ENCODE measurements around the gene MITD1. TPM values are rescaled to one million over a fixed set of nuclear protein-coding genes. Genes with fewer than 3 reads are reported as not detected.

MITD1 gene
- total and polyA plus RNA-seq, 2 of the 8 experiments (the other 6 are each of a cell fraction or from before 2014, with no cell fraction given): 15.2 to 31.7 TPM

DNA sequence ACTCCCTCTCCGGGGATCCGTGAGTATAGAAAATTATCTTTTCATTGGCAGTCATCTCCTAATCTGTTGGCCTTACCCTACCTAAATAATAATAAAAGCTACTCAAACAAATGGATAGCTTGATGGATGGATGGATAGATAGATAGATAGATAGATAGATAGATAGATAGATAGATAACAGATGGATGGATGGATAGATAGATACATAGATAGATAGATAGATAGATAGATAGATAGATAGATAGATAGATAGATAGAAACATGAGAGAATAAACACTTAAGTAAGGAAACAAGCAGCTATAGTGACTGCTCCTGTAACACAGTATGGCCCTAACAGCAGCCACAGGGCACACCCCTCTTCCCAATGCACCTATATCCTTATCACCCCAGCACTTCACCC lies 35.2 kb upstream of the MITD1 start:
- H3K23ac ChIP-seq (ENCODE audit: insufficient read length): no peak overlapping the region
- no peaks in the 10 kb centered on the region for H4K20me1 ChIP-seq (replicated peaks in 1 of 2; ENCODE audit: control insufficient read depth in 1 of 2, insufficient read depth in 2 of 2, low read length in 2 of 2)
- FAIRE-seq (no peak), DNase-seq (ENCODE audit: low read depth in 1 of 2, low spot score in 2 of 2) (no peak)
- H3K4me1 ChIP-seq (replicated peaks in 1 of 4; ENCODE audit: control insufficient read depth in 3 of 4, insufficient read depth in 4 of 4, low read length in 3 of 4): no peaks in the 10 kb centered on the region
- no peak overlapping the region for H3K14ac ChIP-seq (ENCODE audit: insufficient read length)
- no peak overlapping the region for H2BK120ac ChIP-seq (replicated peaks; ENCODE audit: low read depth, low read length)
- no peak overlapping the region for H3K27ac ChIP-seq (ENCODE audit: low read depth, low read length)
- H3K79me1 ChIP-seq (ENCODE audit: low read depth, low read length): no peaks in the 10 kb centered on the region
- CTCF ChIA-PET (ENCODE audit: partially characterized antibody): no interaction called here
- no peaks in the 10 kb centered on the region for H3K9me3 ChIP-seq (ENCODE audit: insufficient read depth in 2 of 2, low read depth in 1 of 2, low read length in 1 of 2)
- no peaks in the 10 kb centered on the region for H3K27me3 ChIP-seq (replicated peaks in 1 of 4; ENCODE audit: control insufficient read depth in 3 of 4, extremely low read depth in 1 of 4, insufficient read depth in 3 of 4, low read length in 3 of 4)
- no peak overlapping the region for H3K18ac ChIP-seq (ENCODE audit: extremely low read depth, low read length)
- no peaks in the 10 kb centered on the region for H3K36me3 ChIP-seq (ENCODE audit: control insufficient read depth in 2 of 4, insufficient read depth in 4 of 4, low read length in 3 of 4)
- peaks cover 2% of the 10 kb centered on the region; the same call in 1 of the 2 replicates for H3K23me2 ChIP-seq (ENCODE audit: low read depth, low read length)
- H2BK20ac ChIP-seq (ENCODE audit: low read length): no peak overlapping the region
- no peak overlapping the region for H3K4me3 ChIP-seq (ENCODE audit: extremely low read depth in 1 of 4, insufficient read depth in 2 of 4, low read depth in 3 of 4, low read length in 4 of 4)
- no peak overlapping the region for H4K5ac ChIP-seq (ENCODE audit: insufficient read length, low read depth, low read length)
- POLR2A ChIA-PET (ENCODE audit: partially characterized antibody): interaction anchor here (0.6 kb wide), 1 partner anchor 9 kb away, joined by 3 read pairs; no protein-coding TSS in a partner anchor
- no peak overlapping the region for H4K8ac ChIP-seq (ENCODE audit: extremely low read depth, insufficient read depth, low read length)
- H3K4ac ChIP-seq (replicated peaks; ENCODE audit: insufficient read length, low read depth, low read length): no peak overlapping the region
- H3K4me2 ChIP-seq (ENCODE audit: insufficient read depth in 1 of 2, low read depth in 2 of 2, low read length in 2 of 2): no peak overlapping the region
- H3K79me2 ChIP-seq (ENCODE audit: control insufficient read depth in 1 of 2, insufficient read depth in 2 of 2, low read length in 2 of 2): no peaks in the 10 kb centered on the region
- no peak overlapping the region for H2BK12ac ChIP-seq (ENCODE audit: low read depth, low read length)
- H2AK5ac ChIP-seq (ENCODE audit: low read depth, low read length): no peak overlapping the region
- H3K9ac ChIP-seq (replicated peaks in 1 of 4; ENCODE audit: extremely low read depth in 1 of 4, low read depth in 3 of 4, low read length in 3 of 4): no peak overlapping the region
- no peak overlapping the region for H3K56ac ChIP-seq (replicated peaks; ENCODE audit: insufficient read length, low read depth, low read length)
- no peak overlapping the region for H2BK5ac ChIP-seq (ENCODE audit: low read depth, low read length)
- TF ChIP-seq TEAD4 (IDR thresholded peaks at IDR 0.05; ENCODE audit: low read depth, low read length): no peak
- TF ChIP-seq SRF (IDR thresholded peaks at IDR 0.05; ENCODE audit: low read depth, low read length): no peak
- no peak for TF ChIP-seq RNF2 (IDR thresholded peaks at IDR 0.05; ENCODE audit: borderline replicate concordance, low read depth, low read length, missing control alignments, poor library complexity, severe bottlenecking)
- TF ChIP-seq TCF12 (IDR thresholded peaks at IDR 0.05; ENCODE audit: low read depth, low read length): no peak
- no peak for TF ChIP-seq SUZ12 (IDR thresholded peaks at IDR 0.05; ENCODE audit: low read length)
- TF ChIP-seq EGR1 (IDR thresholded peaks at IDR 0.05; ENCODE audit: borderline replicate concordance, low read depth, low read length): no peak
- no peak for TF ChIP-seq CHD1 (IDR thresholded peaks at IDR 0.05; ENCODE audit: low read depth, low read length)
- no peak for TF ChIP-seq HDAC2 (IDR thresholded peaks at IDR 0.05; ENCODE audit: borderline replicate concordance in 1 of 2, low read depth in 2 of 2, low read length in 2 of 2)
- H4K91ac ChIP-seq (replicated peaks; ENCODE audit: insufficient read length, low read length): no peak overlapping the region
- H2BK15ac ChIP-seq (ENCODE audit: low read length): no peak overlapping the region
- WGBS, 2 experiments (ENCODE audit: extremely low coverage in 1 of 2, insufficient coverage in 1 of 2, insufficient read length in 1 of 2, insufficient replicate concordance in 2 of 2, low coverage in 1 of 2, low lambda C conversion rate in 2 of 2, missing lambda C conversion rate in 1 of 2): 100% methylated on average over 2 of the region's 2 CpGs; no CpG with 5 or more reads in 1 of the 2 experiments
- H2AFZ ChIP-seq (ENCODE audit: low read length): no peak overlapping the region
